Body of pancreas (tissue), 4 donors: ENCODE measurements around the gene RHBDL1.

Experiments used
- POLR2A ChIP-seq, 3 donors: fragments of 450-650 bp; IDR thresholded peaks; one replicate each; pipeline ENCODE4 v1.6.1; 2016; ENCODE audit warnings: antibody characterized with exemption in 3 of 3, mild to moderate bottlenecking in 2 of 3
- TF ChIP-seq, protein P1 (sequence below), 7 experiments: fragments of 450-650 bp in 4 of 7; fragments of 200-600 bp in 3 of 7; sonication (generic) in 3 of 7; IDR thresholded peaks; one replicate each; pipeline ENCODE4 v1.5.1; 2016 to 2019; ENCODE audit warnings: antibody characterized with exemption in 7 of 7

DNA sequence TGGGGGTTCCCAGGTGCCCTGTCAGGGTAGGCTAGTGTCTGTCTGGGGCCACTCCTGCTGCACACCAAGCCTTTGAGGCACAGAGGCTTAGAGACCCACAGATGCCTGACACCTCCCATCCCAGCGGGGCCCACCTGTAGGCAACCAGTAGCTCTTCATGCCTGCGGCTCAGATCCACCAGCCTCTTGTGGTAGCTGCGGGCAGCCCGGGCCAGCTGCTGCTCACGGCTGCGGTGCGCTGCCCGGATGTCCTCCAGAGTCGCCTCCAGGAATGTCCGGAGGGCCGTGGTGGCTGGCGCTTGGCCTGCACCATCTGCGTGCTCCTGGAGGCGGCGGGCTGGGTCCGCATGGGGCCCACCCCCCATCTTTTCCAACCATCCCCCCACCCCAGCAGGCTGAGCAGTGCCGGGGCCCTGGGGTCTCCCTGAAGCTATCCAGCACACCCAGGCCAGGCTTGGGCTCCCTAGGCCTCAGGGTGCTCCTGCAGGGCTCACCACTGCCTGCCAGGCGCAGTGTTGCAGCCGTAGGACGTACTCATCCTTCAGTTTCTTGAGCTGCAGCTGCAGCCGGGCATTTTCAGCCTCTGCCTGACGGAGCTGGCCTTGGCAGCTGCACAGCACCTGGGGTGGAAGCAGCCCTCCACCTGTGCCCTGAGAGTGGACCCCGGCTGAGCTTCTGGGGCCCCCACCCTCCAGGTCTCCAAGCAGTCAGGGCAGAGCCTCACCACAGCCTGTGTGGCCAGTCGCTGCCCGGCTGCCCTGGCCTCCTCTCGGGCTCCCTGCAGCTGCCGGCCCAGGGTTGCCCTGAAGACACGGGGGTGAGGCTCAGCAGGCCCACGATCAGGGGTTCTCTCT is 48.9 kb downstream of the RHBDL1 start:
- TF ChIP-seq, protein P1, sequence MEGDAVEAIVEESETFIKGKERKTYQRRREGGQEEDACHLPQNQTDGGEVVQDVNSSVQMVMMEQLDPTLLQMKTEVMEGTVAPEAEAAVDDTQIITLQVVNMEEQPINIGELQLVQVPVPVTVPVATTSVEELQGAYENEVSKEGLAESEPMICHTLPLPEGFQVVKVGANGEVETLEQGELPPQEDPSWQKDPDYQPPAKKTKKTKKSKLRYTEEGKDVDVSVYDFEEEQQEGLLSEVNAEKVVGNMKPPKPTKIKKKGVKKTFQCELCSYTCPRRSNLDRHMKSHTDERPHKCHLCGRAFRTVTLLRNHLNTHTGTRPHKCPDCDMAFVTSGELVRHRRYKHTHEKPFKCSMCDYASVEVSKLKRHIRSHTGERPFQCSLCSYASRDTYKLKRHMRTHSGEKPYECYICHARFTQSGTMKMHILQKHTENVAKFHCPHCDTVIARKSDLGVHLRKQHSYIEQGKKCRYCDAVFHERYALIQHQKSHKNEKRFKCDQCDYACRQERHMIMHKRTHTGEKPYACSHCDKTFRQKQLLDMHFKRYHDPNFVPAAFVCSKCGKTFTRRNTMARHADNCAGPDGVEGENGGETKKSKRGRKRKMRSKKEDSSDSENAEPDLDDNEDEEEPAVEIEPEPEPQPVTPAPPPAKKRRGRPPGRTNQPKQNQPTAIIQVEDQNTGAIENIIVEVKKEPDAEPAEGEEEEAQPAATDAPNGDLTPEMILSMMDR (IDR thresholded peaks at IDR 0.05), result no peak
- TF ChIP-seq POLR2A (IDR thresholded peaks at IDR 0.05), result no peak
